GM06990 (cell line): Measurements from ENCODE around the gene ATOH7.
A peak's percentile ranks its signal among the peaks of the same experiment; 100 is the strongest.

ENCODE experiments used
- DNase-seq: peaks from one replicate; pipeline ENCODE4 v3.0.0-alpha.2; 2011; ENCODE audit not compliant: insufficient read length; ENCODE audit errors: extremely low read depth
- H3K27me3 ChIP-seq: replicated peaks from 2 replicates; pipeline ENCODE4 v1.6.0; 2011; ENCODE audit warnings: low read length; ENCODE audit not compliant: control insufficient read depth, insufficient read depth
- H3K36me3 ChIP-seq: 2 replicates; pipeline ENCODE4 v1.5.1; 2011; ENCODE audit warnings: low read length; ENCODE audit not compliant: control insufficient read depth, insufficient read depth
- H3K4me3 ChIP-seq: replicated peaks from 2 replicates; pipeline ENCODE4 v1.5.1; 2011; ENCODE audit warnings: low read depth, mild to moderate bottlenecking, control low read depth, low read length
- CTCF ChIP-seq: IDR thresholded peaks from 2 replicates; pipeline ENCODE4 v1.5.1; 2011; ENCODE audit warnings: low read length, control low read depth, mild to moderate bottlenecking, inconsistent platforms; ENCODE audit not compliant: insufficient read depth, poor library complexity, severe bottlenecking

Gene ATOH7

GRCh38 chr10:68233046-68233445 lies 1.1 kb upstream of the ATOH7 start:
- H3K4me3 ChIP-seq = no peak overlapping the region
- no peak for TF ChIP-seq CTCF
- no peaks in the 10 kb centered on the region; the same call in 1 of the 2 replicates for H3K27me3 ChIP-seq
- H3K36me3 ChIP-seq = no peaks in the 10 kb centered on the region
- DNase-seq = no peak

GRCh38 chr10:68231106-68231816 lies 652 bp downstream of the ATOH7 start:
- H3K36me3 ChIP-seq = no peaks in the 10 kb centered on the region

GRCh38 chr10:68230268-68230667 lies 1.6 kb downstream of the ATOH7 start:
- no peaks in the 10 kb centered on the region for H3K36me3 ChIP-seq
- no peak overlapping the region for H3K4me3 ChIP-seq
- no peak for DNase-seq
- no peaks in the 10 kb centered on the region; the same call in 1 of the 2 replicates for H3K27me3 ChIP-seq
- TF ChIP-seq CTCF = no peak

More at GRCh38 chr10:68231106-68231816, 652 bp downstream of the ATOH7 start:
- Histone ChIP-seq H3K4me3 (peak overlapping the region; percentile 69), H3K27me3 (no peaks in the 10 kb centered on the region; the same call in 1 of the 2 replicates)
- TF ChIP-seq CTCF = peak; percentile 28
- DNase-seq = peak; percentile 78

DNA sequence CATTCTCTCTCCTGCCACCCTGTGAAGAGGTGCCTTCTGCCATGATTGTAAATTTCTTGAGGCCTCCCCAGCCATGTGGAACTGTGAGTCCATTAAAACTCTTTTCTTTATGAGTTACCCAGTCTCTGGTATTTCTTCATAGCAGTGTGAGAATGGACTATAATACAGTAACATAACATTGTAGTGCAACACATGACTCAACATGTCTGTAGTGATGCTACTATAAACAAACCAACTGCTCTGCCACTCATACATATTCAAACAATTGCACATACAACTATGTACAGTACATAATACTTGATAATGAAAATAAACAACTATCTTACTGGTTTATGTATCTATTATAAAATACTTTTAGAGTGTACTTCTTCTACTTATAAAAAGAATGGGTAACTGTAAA lies 7.1 kb downstream of the ATOH7 start:
- no peak for TF ChIP-seq CTCF
- DNase-seq = no peak
- Histone ChIP-seq H3K36me3 (no peaks in the 10 kb centered on the region), H3K27me3 (no peaks in the 10 kb centered on the region; the same call in 1 of the 2 replicates), H3K4me3 (no peak overlapping the region)

GRCh38 chr10:68223535-68224165 lies 8.3 kb downstream of the ATOH7 start:
- DNase-seq = no peak
- TF ChIP-seq CTCF = peak; percentile 6
- Histone ChIP-seq H3K27me3 (no peaks in the 10 kb centered on the region), H3K36me3 (no peaks in the 10 kb centered on the region), H3K4me3 (no peak overlapping the region)
